H1 (cell line): ENCODE results near the gene HIPK1. TPM values are rescaled to one million over a fixed set of nuclear protein-coding genes. Genes with fewer than 3 reads are reported as not detected.

ENCODE experiments used
- CTCF ChIA-PET: fragments of 300-600 bp; sonication (Branson Sonifier 250); formaldehyde crosslinking; loops from one replicate; lab custom pipeline; 2021; ENCODE audit not compliant: partially characterized antibody; lab: Charles Lee
- POLR2A ChIA-PET: fragments of 300-600 bp; sonication (Branson Sonifier 250); formaldehyde crosslinking; loops from one replicate; lab custom pipeline; 2021; ENCODE audit warnings: inconsistent platforms; ENCODE audit not compliant: partially characterized antibody; lab: Charles Lee
- DNase-seq, 2 experiments: peaks; one replicate each; pipeline versions ENCODE4 v3.0.0 to v3.0.0-alpha.2; 2010 to 2022; ENCODE audit warnings: low spot score in 2 of 2, low read depth in 1 of 2, mixed read lengths in 1 of 2
- FAIRE-seq: peaks from 2 replicates; lab custom pipeline; 2011; peaks lifted over from hg19 to GRCh38; lab: Jason Lieb, UNC
- H2AFZ ChIP-seq: 2 replicates; pipeline ENCODE4 v1.8.1; 2012; ENCODE audit warnings: low read length, inconsistent platforms
- H2AK5ac ChIP-seq: 2 replicates; pipeline ENCODE4 v1.6.1; 2013; ENCODE audit warnings: low read depth, low read length
- H2BK120ac ChIP-seq: replicated peaks from 2 replicates; pipeline ENCODE3; 2013; ENCODE audit warnings: low read depth, low read length, inconsistent platforms
- H2BK12ac ChIP-seq: 2 replicates; pipeline ENCODE4 v1.6.1; 2013; ENCODE audit warnings: low read depth, low read length
- H2BK15ac ChIP-seq: 2 replicates; pipeline ENCODE4 v1.6.1; 2013; ENCODE audit warnings: low read length
- H2BK20ac ChIP-seq: 2 replicates; pipeline ENCODE4 v1.6.1; 2013; ENCODE audit warnings: low read length
- H2BK5ac ChIP-seq: 2 replicates; pipeline ENCODE4 v1.6.1; 2013; ENCODE audit warnings: low read depth, low read length
- H3K14ac ChIP-seq: 2 replicates; pipeline ENCODE4 v1.6.1; 2013; ENCODE audit warnings: inconsistent platforms; ENCODE audit not compliant: insufficient read length
- H3K18ac ChIP-seq: 2 replicates; pipeline ENCODE4 v1.6.1; 2013; ENCODE audit warnings: low read length; ENCODE audit errors: extremely low read depth
- H3K23ac ChIP-seq: 2 replicates; pipeline ENCODE4 v1.6.1; 2013; ENCODE audit warnings: inconsistent platforms; ENCODE audit not compliant: insufficient read length
- H3K23me2 ChIP-seq: 2 replicates; pipeline ENCODE4 v1.6.1; 2013; ENCODE audit warnings: low read depth, low read length
- H3K27ac ChIP-seq: 2 replicates; pipeline ENCODE4 v1.6.1; 2011; ENCODE audit warnings: low read depth, low read length, inconsistent platforms
- H3K27me3 ChIP-seq, 4 experiments: replicated peaks in 1 of 4; 1 replicate in 1 of 4; 2 replicates in 3 of 4; pipeline versions ENCODE4 v1.6.1 to v1.8.1; 2011 to 2013; ENCODE audit warnings: low read length in 3 of 4, mild to moderate bottlenecking in 3 of 4, inconsistent platforms in 2 of 4, mixed read lengths in 2 of 4, moderate library complexity in 1 of 4; ENCODE audit not compliant: control insufficient read depth in 3 of 4, insufficient read depth in 3 of 4; ENCODE audit errors: extremely low read depth in 1 of 4
- H3K36me3 ChIP-seq, 4 experiments: 2 replicates each; pipeline versions ENCODE4 v1.6.1 to v1.8.1; 2011 to 2013; ENCODE audit warnings: mild to moderate bottlenecking in 4 of 4, low read length in 3 of 4, moderate library complexity in 2 of 4, control low read depth in 1 of 4, inconsistent platforms in 1 of 4; ENCODE audit not compliant: insufficient read depth in 4 of 4, control insufficient read depth in 2 of 4
- H3K4ac ChIP-seq: replicated peaks from 2 replicates; pipeline ENCODE3; 2013; ENCODE audit warnings: low read length, low read depth, mixed read lengths, inconsistent platforms; ENCODE audit not compliant: insufficient read length
- H3K4me1 ChIP-seq, 4 experiments: replicated peaks in 1 of 4; 1 replicate in 1 of 4; 2 replicates in 3 of 4; pipeline versions ENCODE4 v1.6.1 to v1.8.1; 2011 to 2013; ENCODE audit warnings: low read length in 3 of 4, inconsistent platforms in 2 of 4, mixed read lengths in 1 of 4; ENCODE audit not compliant: insufficient read depth in 4 of 4, control insufficient read depth in 3 of 4
- H3K4me2 ChIP-seq, 2 experiments: 2 replicates each; pipeline versions ENCODE4 v1.6.1 to v1.8.1; 2011 to 2013; ENCODE audit warnings: low read depth in 2 of 2, low read length in 2 of 2, control low read depth in 1 of 2, inconsistent platforms in 1 of 2, mild to moderate bottlenecking in 1 of 2; ENCODE audit not compliant: insufficient read depth in 1 of 2
- H3K4me3 ChIP-seq, 4 experiments: fragments of 200-600, 300-600 bp in 1 of 4; sonication (generic), shearing (Covaris generic), sonication (Bioruptor Twin) in 1 of 4; 2 replicates each; pipeline versions ENCODE4 v1.5.1 to v1.8.1; 2011 to 2016; ENCODE audit warnings: low read length in 4 of 4, low read depth in 3 of 4, control low read depth in 2 of 4, inconsistent platforms in 2 of 4, mild to moderate bottlenecking in 2 of 4, mixed read lengths in 1 of 4, moderate library complexity in 1 of 4; ENCODE audit not compliant: insufficient read depth in 2 of 4; ENCODE audit errors: extremely low read depth in 1 of 4
- H3K56ac ChIP-seq: replicated peaks from 2 replicates; pipeline ENCODE3; 2013; ENCODE audit warnings: low read depth, mild to moderate bottlenecking, mixed read lengths, low read length, inconsistent platforms; ENCODE audit not compliant: insufficient read length
- H3K79me1 ChIP-seq: 2 replicates; pipeline ENCODE4 v1.6.1; 2013; ENCODE audit warnings: low read depth, low read length, control low read depth
- H3K79me2 ChIP-seq, 2 experiments: 2 replicates each; pipeline versions ENCODE4 v1.6.1 to v1.8.1; 2012 to 2013; ENCODE audit warnings: low read length in 2 of 2, mild to moderate bottlenecking in 2 of 2, inconsistent platforms in 1 of 2; ENCODE audit not compliant: insufficient read depth in 2 of 2, control insufficient read depth in 1 of 2
- H3K9ac ChIP-seq, 4 experiments: replicated peaks in 1 of 4; 1 replicate in 1 of 4; 2 replicates in 3 of 4; pipeline versions ENCODE4 v1.6.1 to v1.8.1; 2011 to 2013; ENCODE audit warnings: low read depth in 3 of 4, low read length in 3 of 4, control low read depth in 2 of 4, mild to moderate bottlenecking in 2 of 4, moderate library complexity in 2 of 4, inconsistent platforms in 1 of 4; ENCODE audit errors: extremely low read depth in 1 of 4
- H3K9me3 ChIP-seq, 2 experiments: 2 replicates each; pipeline versions ENCODE4 v1.6.1 to v1.8.1; 2012 to 2013; ENCODE audit warnings: mild to moderate bottlenecking in 2 of 2, moderate library complexity in 2 of 2, control low read depth in 1 of 2, inconsistent platforms in 1 of 2, low read depth in 1 of 2, low read length in 1 of 2, mixed read lengths in 1 of 2; ENCODE audit not compliant: insufficient read depth in 2 of 2
- H4K20me1 ChIP-seq, 2 experiments: replicated peaks in 1 of 2; 2 replicates each; pipeline versions ENCODE3 to v1.8.1; 2011 to 2013; ENCODE audit warnings: inconsistent platforms in 2 of 2, low read length in 2 of 2, mild to moderate bottlenecking in 1 of 2; ENCODE audit not compliant: insufficient read depth in 2 of 2, control insufficient read depth in 1 of 2
- H4K5ac ChIP-seq: 2 replicates; pipeline ENCODE4 v1.6.1; 2013; ENCODE audit warnings: low read length, low read depth, mixed read lengths, inconsistent platforms; ENCODE audit not compliant: insufficient read length
- H4K8ac ChIP-seq: 2 replicates; pipeline ENCODE4 v1.8.0; 2013; ENCODE audit warnings: mild to moderate bottlenecking, moderate library complexity, low read length, inconsistent platforms; ENCODE audit not compliant: insufficient read depth; ENCODE audit errors: extremely low read depth
- H4K91ac ChIP-seq: replicated peaks from 2 replicates; pipeline ENCODE3; 2013; ENCODE audit warnings: low read length, mixed read lengths, inconsistent platforms; ENCODE audit not compliant: insufficient read length
- EP300 ChIP-seq, 2 experiments: IDR thresholded peaks; 1 replicate in 1 of 2; 2 replicates in 1 of 2; pipeline ENCODE4 v1.6.1; 2011 to 2012; ENCODE audit warnings: low read depth in 2 of 2, low read length in 2 of 2, mild to moderate bottlenecking in 2 of 2, borderline replicate concordance in 1 of 2, inconsistent platforms in 1 of 2, moderate library complexity in 1 of 2
- TCF12 ChIP-seq: IDR thresholded peaks from 2 replicates; pipeline ENCODE4 v1.6.1; 2011; ENCODE audit warnings: low read depth, mild to moderate bottlenecking, low read length
- WGBS, 2 experiments: shearing (Covaris generic) in 1 of 2; methylation state at CpG; one replicate each; pipeline versions ENCODE4 v1.1.6 to v1.1.7; 2013 to 2015; ENCODE audit warnings: low lambda C conversion rate in 2 of 2, mixed read lengths in 2 of 2, inconsistent platforms in 1 of 2, low coverage in 1 of 2, missing lambda C conversion rate in 1 of 2; ENCODE audit not compliant: insufficient replicate concordance in 2 of 2, insufficient coverage in 1 of 2, insufficient read length in 1 of 2; ENCODE audit errors: extremely low coverage in 1 of 2, missing lambda C conversion rate in 1 of 2; 5-methylcytosine and 5-hydroxymethylcytosine counted together
- polyA plus RNA-seq, 7 experiments: library from polyadenylated mRNA; depleted of rRNA in 3 of 7; stranded (reverse) in 5 of 7; unstranded in 2 of 7; fragments of >200 nt in 5 of 7; fragments of 200-250 nt in 2 of 7; gene quantifications; 1 replicate in 5 of 7; 2 replicates in 1 of 7; 4 replicates in 1 of 7; pipeline versions ENCODE4 v1.2.1 to v1.2.3, GENCODE V29; 2011 to 2013; ENCODE audit warnings: missing spikeins in 2 of 7, mixed read lengths in 2 of 7
- total RNA-seq: library from RNA; stranded (reverse); fragmentation: NEBNext Ultra II Directional; extraction: Animal tissue kit (Norgen Biotek cat#: 25700); gene quantifications from 2 replicates; pipeline ENCODE4 v1.2.1, GENCODE V29; 2021

Gene HIPK1
- total and polyA plus RNA-seq, 2 of the 8 experiments (the other 6 are each of a cell fraction or from before 2014, with no cell fraction given), result 46.2 to 64.3 TPM

DNA sequence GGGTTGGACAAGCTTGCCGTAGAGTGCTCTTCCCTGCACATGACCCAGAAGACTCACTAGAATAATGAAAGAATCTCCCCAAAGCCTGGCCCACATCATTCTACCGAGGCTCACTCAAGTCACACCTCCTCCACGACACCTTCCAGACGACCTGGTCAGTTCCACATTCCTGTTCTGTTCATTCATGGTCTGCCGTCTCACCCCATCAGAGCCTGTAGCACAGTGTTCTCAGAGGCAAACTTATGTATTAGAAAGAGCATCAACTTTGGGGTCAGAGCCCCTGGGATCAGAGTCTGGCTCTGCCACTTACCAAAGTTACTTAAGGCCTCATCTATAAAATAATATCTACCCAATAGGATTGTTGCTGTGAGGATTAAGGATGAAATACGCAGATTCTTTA is 57.7 kb downstream of the HIPK1 start:
- Histone ChIP-seq H3K23ac (no peak overlapping the region), H3K4me3 (no peak overlapping the region), H2BK20ac (no peak overlapping the region), H3K4me2 (no peak overlapping the region), H3K27ac (no peak overlapping the region), H3K23me2 (peaks cover 2% of the 10 kb centered on the region; the same call in 1 of the 2 replicates), H3K14ac (no peak overlapping the region), H3K9ac (no peak overlapping the region), H3K79me2 (no peaks in the 10 kb centered on the region), H2BK5ac (no peak overlapping the region), H2BK120ac (no peak overlapping the region), H2AK5ac (no peak overlapping the region), H2BK15ac (no peak overlapping the region), H3K4ac (no peak overlapping the region), H3K79me1 (0 out of 2 replicates have a peak, but pooled peaks cover 2% of the 10 kb centered on the region), H2AFZ (no peak overlapping the region), H3K4me1 (peaks cover 0 to 19% (median 9%) of the 10 kb centered on the region in 4 experiments; a peak in 6 of 7 replicates), H3K9me3 (peaks cover 14 to 18% of the 10 kb centered on the region in 2 experiments), H3K56ac (no peak overlapping the region), H4K20me1 (no peaks in the 10 kb centered on the region), H4K5ac (no peak overlapping the region), H3K18ac (no peak overlapping the region), H4K91ac (no peak overlapping the region), H3K36me3 (peaks cover 0 to 3% (median 0%) of the 10 kb centered on the region in 4 experiments; a peak in 2 of 8 replicates), H4K8ac (no peak overlapping the region), H2BK12ac (no peak overlapping the region), H3K27me3 (no peaks in the 10 kb centered on the region)
- 91% methylated on average over 6 of the region's 6 CpGs; no CpG with 5 or more reads in 1 of the 2 experiments for WGBS, 2 experiments
- POLR2A ChIA-PET, result no interaction called here
- DNase-seq (no peak), FAIRE-seq (no peak)
- CTCF ChIA-PET, result interaction anchor here (1.0 kb wide), 1 partner anchor 12 kb away, joined by 3 read pairs; no protein-coding TSS in a partner anchor
- TF ChIP-seq EP300 (IDR thresholded peaks at IDR 0.05; ENCODE audit: borderline replicate concordance in 1 of 2, low read depth in 2 of 2, low read length in 2 of 2) (no peak), TCF12 (no peak)
